DND-41 (cell line): ENCODE results near the gene PRPSAP1.
A peak's percentile ranks its signal among the peaks of the same experiment; 100 is the strongest.

Experiments used
- CTCF ChIP-seq: IDR thresholded peaks from 2 replicates; pipeline ENCODE4 v1.5.1; 2012; ENCODE audit warnings: borderline replicate concordance, low read length, moderate library complexity, mild to moderate bottlenecking; ENCODE audit not compliant: poor library complexity, severe bottlenecking; ENCODE audit errors: extremely low read depth
- EZH2 ChIP-seq: IDR thresholded peaks from 3 replicates; pipeline ENCODE4 v1.6.1; 2012; ENCODE audit warnings: borderline replicate concordance, low read depth, mild to moderate bottlenecking, moderate library complexity, low read length, inconsistent platforms; ENCODE audit not compliant: severe bottlenecking

- TF ChIP-seq CTCF (peak; percentile 99), EZH2 (no peak)
These were observed 44.2 kb upstream of the PRPSAP1 start for GRCh38 chr17:76397687-76398522.
